ENCODE measurements around the gene CMTM8. TPM values are rescaled to one million over a fixed set of nuclear protein-coding genes. Genes with fewer than 3 reads are reported as not detected.

Gene CMTM8
- total and polyA plus RNA-seq, 4 donors: 15.2 to 24.5 (median 16.8) TPM

GRCh38 chr3:32193101-32193500, 45.4 kb upstream of the CMTM8 start:
- H3K27me3 ChIP-seq (ENCODE audit: control insufficient read depth in 3 of 3, insufficient read depth in 3 of 3, low read length in 2 of 3): no peaks in the 10 kb centered on the region
- no peak overlapping the region for H3K27ac ChIP-seq (ENCODE audit: low read depth in 1 of 2, low read length in 1 of 2)
- no peaks in the 10 kb centered on the region for H3K9me3 ChIP-seq (ENCODE audit: control insufficient read depth in 4 of 4, insufficient read depth in 3 of 4, low read length in 3 of 4)
- no peak for ATAC-seq (ENCODE audit: insufficient read depth, low FRiP score)
- TF ChIP-seq CTCF (IDR thresholded peaks at IDR 0.05; ENCODE audit: control extremely low read depth, extremely low read depth): no peak
- H3K4me1 ChIP-seq (ENCODE audit: control insufficient read depth in 5 of 5, insufficient read depth in 5 of 5, low read length in 5 of 5): peaks cover 0 to 3% (median 0%) of the 10 kb centered on the region in 5 donors
- no peak overlapping the region for H3K9ac ChIP-seq (ENCODE audit: insufficient read depth in 1 of 2, low read length in 2 of 2)
- H3K4me3 ChIP-seq: no peak overlapping the region
- H3K36me3 ChIP-seq (ENCODE audit: control insufficient read depth in 4 of 4, insufficient read depth in 4 of 4, low read length in 4 of 4): no peaks in the 10 kb centered on the region
- DNase-seq: no peak

GRCh38 chr3:32194653-32195052, 43.8 kb upstream of the CMTM8 start:
- TF ChIP-seq CTCF (IDR thresholded peaks at IDR 0.05; ENCODE audit: control extremely low read depth, extremely low read depth): no peak
- Histone ChIP-seq H3K36me3 (ENCODE audit: control insufficient read depth in 4 of 4, insufficient read depth in 4 of 4, low read length in 4 of 4) (no peaks in the 10 kb centered on the region), H3K4me1 (ENCODE audit: control insufficient read depth in 5 of 5, insufficient read depth in 5 of 5, low read length in 5 of 5) (peaks cover 0 to 5% (median 0%) of the 10 kb centered on the region in 5 donors), H3K9ac (ENCODE audit: insufficient read depth in 1 of 2, low read length in 2 of 2) (no peak overlapping the region), H3K27me3 (ENCODE audit: control insufficient read depth in 3 of 3, insufficient read depth in 3 of 3, low read length in 2 of 3) (no peaks in the 10 kb centered on the region), H3K27ac (ENCODE audit: low read depth in 1 of 2, low read length in 1 of 2) (peak overlapping the region in 1 of 2 donors; percentile 24), H3K4me3 (no peak overlapping the region), H3K9me3 (ENCODE audit: control insufficient read depth in 4 of 4, insufficient read depth in 3 of 4, low read length in 3 of 4) (no peaks in the 10 kb centered on the region)
- ATAC-seq (ENCODE audit: insufficient read depth, low FRiP score): no peak
- peak in 1 of 3 donors; percentile 14 for DNase-seq
- WGBS, 2 donors: 73 to 85% methylated on average over 1 of the region's 1 CpG

- no peak for TF ChIP-seq CTCF (IDR thresholded peaks at IDR 0.05; ENCODE audit: control extremely low read depth, extremely low read depth)
- no peaks in the 10 kb centered on the region for H3K9me3 ChIP-seq (ENCODE audit: control insufficient read depth in 4 of 4, insufficient read depth in 3 of 4, low read length in 3 of 4)
- no peaks in the 10 kb centered on the region for H3K27me3 ChIP-seq (ENCODE audit: control insufficient read depth in 3 of 3, insufficient read depth in 3 of 3, low read length in 2 of 3)
- 72 to 92% methylated on average over 4 of the region's 4 CpGs for WGBS, 2 donors
- DNase-seq: no peak
- no peak overlapping the region for H3K27ac ChIP-seq (ENCODE audit: low read depth in 1 of 2, low read length in 1 of 2)
- H3K36me3 ChIP-seq (ENCODE audit: control insufficient read depth in 4 of 4, insufficient read depth in 4 of 4, low read length in 4 of 4): no peaks in the 10 kb centered on the region
- ATAC-seq (ENCODE audit: insufficient read depth, low FRiP score): no peak
- no peak overlapping the region for H3K4me3 ChIP-seq
- H3K9ac ChIP-seq (ENCODE audit: insufficient read depth in 1 of 2, low read length in 2 of 2): no peak overlapping the region
- peaks cover 0 to 9% (median 0%) of the 10 kb centered on the region in 5 donors for H3K4me1 ChIP-seq (ENCODE audit: control insufficient read depth in 5 of 5, insufficient read depth in 5 of 5, low read length in 5 of 5)
Measured at GRCh38 chr3:32195995-32196540, 42.4 kb upstream of the CMTM8 start.

GRCh38 chr3:32197991-32198390, 40.5 kb upstream of the CMTM8 start:
- Histone ChIP-seq H3K9ac (ENCODE audit: insufficient read depth in 1 of 2, low read length in 2 of 2) (no peak overlapping the region), H3K27ac (ENCODE audit: low read depth in 1 of 2, low read length in 1 of 2) (no peak overlapping the region), H3K9me3 (ENCODE audit: control insufficient read depth in 4 of 4, insufficient read depth in 3 of 4, low read length in 3 of 4) (no peaks in the 10 kb centered on the region), H3K36me3 (ENCODE audit: control insufficient read depth in 4 of 4, insufficient read depth in 4 of 4, low read length in 4 of 4) (no peaks in the 10 kb centered on the region), H3K27me3 (ENCODE audit: control insufficient read depth in 3 of 3, insufficient read depth in 3 of 3, low read length in 2 of 3) (no peaks in the 10 kb centered on the region), H3K4me3 (no peak overlapping the region), H3K4me1 (ENCODE audit: control insufficient read depth in 5 of 5, insufficient read depth in 5 of 5, low read length in 5 of 5) (peaks cover 0 to 9% (median 0%) of the 10 kb centered on the region in 5 donors)
- no peak for ATAC-seq (ENCODE audit: insufficient read depth, low FRiP score)
- no peak for TF ChIP-seq CTCF (IDR thresholded peaks at IDR 0.05; ENCODE audit: control extremely low read depth, extremely low read depth)
- WGBS, 2 donors: 90 to 100% methylated on average over 1 of the region's 1 CpG
- no peak for DNase-seq

All from lung (tissue), 12 donors.